ENCODE data around the gene TNC. TPM values are rescaled to one million over a fixed set of nuclear protein-coding genes. Genes with fewer than 3 reads are reported as not detected.

TNC gene
- total RNA-seq, 6 experiments from 2014 or later: 1.7 to 9.3 (median 4.0) TPM

GRCh38 chr9:115093520-115093919 is 24.4 kb downstream of the TNC start:
- no peak overlapping the region for H3K27ac ChIP-seq
- peaks cover 0 to 9% (median 0%) of the 10 kb centered on the region in 4 donors for H3K4me1 ChIP-seq
- H3K27me3 ChIP-seq: no peaks in the 10 kb centered on the region
- ATAC-seq (no peak), DNase-seq (no peak)
- WGBS (ENCODE audit: insufficient coverage, low coverage, low lambda C conversion rate, missing lambda C conversion rate): 95% methylated on average over 2 of the region's 2 CpGs
- intact Hi-C loops (cut with DNase I): no loop called here
- no peaks in the 10 kb centered on the region for H3K9me3 ChIP-seq
- no peaks in the 10 kb centered on the region for H3K36me3 ChIP-seq
- TF ChIP-seq POLR2A (IDR thresholded peaks at IDR 0.05) (no peak), CTCF (IDR thresholded peaks at IDR 0.05) (no peak)
- no peak overlapping the region for H3K4me3 ChIP-seq

- H3K4me1 ChIP-seq: no peaks in the 10 kb centered on the region
- no CpG with 5 or more reads among the region's 9 CpGs for WGBS (ENCODE audit: insufficient coverage, low coverage, low lambda C conversion rate, missing lambda C conversion rate)
- no peak for ATAC-seq
- no peak overlapping the region for H3K4me3 ChIP-seq
- no peak overlapping the region for H3K27ac ChIP-seq
- no peaks in the 10 kb centered on the region for H3K36me3 ChIP-seq
- TF ChIP-seq POLR2A (IDR thresholded peaks at IDR 0.05) (no peak), CTCF (IDR thresholded peaks at IDR 0.05) (no peak)
- H3K9me3 ChIP-seq: no peaks in the 10 kb centered on the region
- intact Hi-C loops (cut with DNase I): no loop called here
- H3K27me3 ChIP-seq: no peaks in the 10 kb centered on the region
- no peak for DNase-seq
These were observed 27.5 kb downstream of the TNC start for GRCh38 chr9:115090486-115090885.

- intact Hi-C loops (cut with DNase I): no loop called here
- Histone ChIP-seq H3K4me1 (no peaks in the 10 kb centered on the region), H3K9me3 (no peaks in the 10 kb centered on the region), H3K36me3 (no peaks in the 10 kb centered on the region), H3K27me3 (no peaks in the 10 kb centered on the region), H3K27ac (no peak overlapping the region), H3K4me3 (no peak overlapping the region)
- 88% methylated on average over 1 of the region's 1 CpG for WGBS (ENCODE audit: insufficient coverage, low coverage, low lambda C conversion rate, missing lambda C conversion rate)
- ATAC-seq: no peak
- no peak for DNase-seq
- TF ChIP-seq CTCF (IDR thresholded peaks at IDR 0.05): no peak
These were observed 29.1 kb downstream of the TNC start for GRCh38 chr9:115088860-115089259.

- no peak for ATAC-seq
These were observed 31.1 kb downstream of the TNC start for GRCh38 chr9:115086886-115087285.

More at GRCh38 chr9:115086886-115087285, 31.1 kb downstream of the TNC start:
- no peak for TF ChIP-seq CTCF (IDR thresholded peaks at IDR 0.05)
- no peak for TF ChIP-seq POLR2A (IDR thresholded peaks at IDR 0.05)
- H3K4me3 ChIP-seq: no peak overlapping the region
- no peaks in the 10 kb centered on the region for H3K27me3 ChIP-seq
- DNase-seq: no peak
- intact Hi-C loops (cut with DNase I): no loop called here
- no peaks in the 10 kb centered on the region for H3K9me3 ChIP-seq
- no peaks in the 10 kb centered on the region for H3K4me1 ChIP-seq
- WGBS (ENCODE audit: insufficient coverage, low coverage, low lambda C conversion rate, missing lambda C conversion rate): 97% methylated on average over 7 of the region's 20 CpGs
- no peaks in the 10 kb centered on the region for H3K36me3 ChIP-seq
- H3K27ac ChIP-seq: no peak overlapping the region

All from right lobe of liver (tissue), 6 donors.